Endothelial cell of umbilical vein (primary cell): Measurements from ENCODE around the gene ACTBL2. TPM values are rescaled to one million over a fixed set of nuclear protein-coding genes. Genes with fewer than 3 reads are reported as not detected.

Source experiments
- BruUV-seq: library from RNA; stranded (reverse); fragments of 400-500 nt; replicated peaks from 2 replicates; lab custom pipeline; 2021; lab: Mats Ljungman, UMichigan
- CTCF ChIA-PET: fragments of 300-600, 350-600 bp; sonication (Branson Sonifier 250); formaldehyde crosslinking; loops from one replicate; lab custom pipeline; 2021; ENCODE audit warnings: antibody characterized with exemption, inconsistent platforms; lab: Charles Lee
- POLR2A ChIA-PET: fragments of 300-600, 350-600 bp; sonication (Branson Sonifier 250); formaldehyde crosslinking; loops from one replicate; lab custom pipeline; 2021; ENCODE audit warnings: antibody characterized with exemption, inconsistent platforms; lab: Charles Lee
- DNase-seq: peaks from one replicate; pipeline ENCODE4 v3.0.0-alpha.2; 2011; ENCODE audit warnings: low read depth, low spot score
- FAIRE-seq: peaks from 2 replicates; lab custom pipeline; 2011; peaks lifted over from hg19 to GRCh38; lab: Jason Lieb, UNC
- H2AFZ ChIP-seq: 2 replicates; pipeline ENCODE4 v1.6.0; 2012; ENCODE audit warnings: low read depth, low read length, control low read depth, inconsistent platforms
- H3K27ac ChIP-seq: 2 replicates; pipeline ENCODE4 v1.5.1; 2011; ENCODE audit warnings: low read depth, mild to moderate bottlenecking, control low read depth, low read length, moderate library complexity; ENCODE audit not compliant: insufficient read depth
- H3K27me3 ChIP-seq, 2 experiments: 2 replicates each; pipeline versions ENCODE4 v1.6.0 to v1.6.1; 2011; ENCODE audit warnings: low read length in 2 of 2, mixed read lengths in 1 of 2; ENCODE audit not compliant: control insufficient read depth in 2 of 2, insufficient read depth in 2 of 2
- H3K36me3 ChIP-seq, 2 experiments: 2 replicates in 1 of 2; 3 replicates in 1 of 2; pipeline ENCODE4 v1.5.1; 2011; ENCODE audit warnings: low read length in 2 of 2, mild to moderate bottlenecking in 1 of 2, moderate library complexity in 1 of 2; ENCODE audit not compliant: control insufficient read depth in 2 of 2, insufficient read depth in 2 of 2; ENCODE audit errors: extremely low read depth in 1 of 2
- H3K4me1 ChIP-seq: 3 replicates; pipeline ENCODE4 v1.5.1; 2011; ENCODE audit warnings: mild to moderate bottlenecking, low read length; ENCODE audit not compliant: control insufficient read depth, insufficient read depth; ENCODE audit errors: extremely low read depth
- H3K4me2 ChIP-seq: 2 replicates; pipeline ENCODE4 v1.6.1; 2011; ENCODE audit warnings: low read length, control low read depth, mixed read lengths; ENCODE audit not compliant: insufficient read depth
- H3K4me3 ChIP-seq, 3 experiments: fragments of 200-600 bp in 1 of 3; sonication (generic), shearing (Covaris generic) in 1 of 3; replicated peaks in 1 of 3; 2 replicates each; pipeline ENCODE4 v1.5.1; 2011 to 2016; ENCODE audit warnings: control low read depth in 3 of 3, low read length in 3 of 3, mild to moderate bottlenecking in 2 of 3, inconsistent platforms in 1 of 3, low read depth in 1 of 3, moderate library complexity in 1 of 3; ENCODE audit not compliant: insufficient read depth in 1 of 3
- H3K79me2 ChIP-seq: 2 replicates; pipeline ENCODE4 v1.6.0; 2012; ENCODE audit warnings: low read length, inconsistent platforms; ENCODE audit not compliant: control insufficient read depth, insufficient read depth
- H3K9ac ChIP-seq: replicated peaks from 2 replicates; pipeline ENCODE3; 2011; ENCODE audit warnings: low read length, control low read depth; ENCODE audit not compliant: insufficient read depth; ENCODE audit errors: extremely low read depth
- H3K9me1 ChIP-seq: replicated peaks from 3 replicates; pipeline ENCODE4 v1.6.0; 2011; ENCODE audit warnings: mild to moderate bottlenecking, low read length; ENCODE audit not compliant: control insufficient read depth, insufficient read depth; ENCODE audit errors: extremely low read depth
- H3K9me3 ChIP-seq: replicated peaks from 2 replicates; pipeline ENCODE4 v1.5.1; 2012; ENCODE audit warnings: low read length, inconsistent platforms; ENCODE audit not compliant: control insufficient read depth, insufficient read depth
- H4K20me1 ChIP-seq: replicated peaks from 2 replicates; pipeline ENCODE3; 2011; ENCODE audit warnings: mild to moderate bottlenecking, low read length; ENCODE audit not compliant: control insufficient read depth, insufficient read depth; ENCODE audit errors: extremely low read depth
- EZH2 ChIP-seq: IDR thresholded peaks from 2 replicates; pipeline ENCODE4 v1.6.1; 2012; ENCODE audit warnings: borderline replicate concordance, low read depth, mild to moderate bottlenecking, moderate library complexity, low read length, inconsistent platforms; ENCODE audit not compliant: severe bottlenecking
- FOS ChIP-seq: IDR thresholded peaks from 2 replicates; pipeline ENCODE4 v1.6.1; 2011; ENCODE audit warnings: mild to moderate bottlenecking, low read length, moderate library complexity, borderline replicate concordance; ENCODE audit not compliant: insufficient read depth
- GATA2 ChIP-seq: IDR thresholded peaks from 2 replicates; pipeline ENCODE4 v1.7.0; 2011; ENCODE audit warnings: low read depth, mild to moderate bottlenecking, moderate library complexity, mixed read lengths, low read length; ENCODE audit not compliant: insufficient read length, insufficient read depth
- JUN ChIP-seq: IDR thresholded peaks from 2 replicates; pipeline ENCODE4 v1.6.1; 2011; ENCODE audit warnings: borderline replicate concordance, low read depth; ENCODE audit not compliant: insufficient read length, insufficient read depth
- MYC ChIP-seq: IDR thresholded peaks from one replicate; pipeline ENCODE4 v1.6.1; 2011; ENCODE audit warnings: mild to moderate bottlenecking, low read depth, low read length
- POLR2A ChIP-seq: IDR thresholded peaks from 2 replicates; pipeline ENCODE4 v1.6.1; 2012; ENCODE audit warnings: low read depth, mild to moderate bottlenecking, control low read depth, low read length
- POLR2AphosphoS5 ChIP-seq: IDR thresholded peaks from 2 replicates; pipeline ENCODE4 v1.6.1; 2012; ENCODE audit warnings: low read depth, mild to moderate bottlenecking, control low read depth, low read length, moderate library complexity; ENCODE audit not compliant: insufficient read depth
- dilution Hi-C: fragments of 300-500 bp; cut with MboI; formaldehyde crosslinking; loops from one replicate; pipeline ENCODE4 v1.15.0; 2019; ENCODE audit warnings: low sequenced_read_pairs; ENCODE audit not compliant: extremely low pct_ligation_motif_present
- intact Hi-C: fragments of 100-400 bp; cut with micrococcal nuclease; formaldehyde crosslinking; loops from one replicate; pipeline ENCODE4 v1.10.0; 2022
- polyA plus RNA-seq, 4 experiments: library from polyadenylated mRNA; depleted of rRNA in 3 of 4; stranded (reverse) in 3 of 4; unstranded in 1 of 4; fragments of >200 nt; gene quantifications; 2 replicates each; pipeline versions ENCODE4 v1.2.1 to v1.2.3, GENCODE V29; 2011 to 2012; ENCODE audit warnings: missing spikeins in 1 of 4
- total RNA-seq: library from RNA; stranded (reverse); gene quantifications from 2 replicates; pipeline ENCODE4 v1.2.3, GENCODE V29; 2021
- TF ChIP-seq, protein P1 (sequence below), 2 donors: IDR thresholded peaks; 1 replicate in 1 of 2; 2 replicates in 1 of 2; pipeline ENCODE4 v1.5.1; 2011; ENCODE audit warnings: low read length in 2 of 2, mild to moderate bottlenecking in 2 of 2, moderate library complexity in 2 of 2, control low read depth in 1 of 2, inconsistent platforms in 1 of 2, low read depth in 1 of 2; ENCODE audit not compliant: insufficient read depth in 1 of 2; ENCODE audit errors: extremely low read depth in 1 of 2
- TF ChIP-seq, protein P2 (sequence below): IDR thresholded peaks from 2 replicates; pipeline ENCODE4 v1.6.1; 2011; ENCODE audit not compliant: insufficient read depth, insufficient read length

The ACTBL2 gene
- total and polyA plus RNA-seq, 2 donors (not counting 3 experiments of a cell fraction or from before 2014, with no cell fraction given), result 0.08 TPM; not detected in 1

GRCh38 chr5:57447658-57448057 lies 35.0 kb downstream of the ACTBL2 start:
- Histone ChIP-seq H2AFZ (no peak overlapping the region), H3K36me3 (no peaks in the 10 kb centered on the region), H3K27me3 (no peaks in the 10 kb centered on the region), H4K20me1 (no peaks in the 10 kb centered on the region), H3K27ac (no peak overlapping the region), H3K9ac (no peak overlapping the region), H3K79me2 (no peaks in the 10 kb centered on the region), H3K9me3 (no peaks in the 10 kb centered on the region), H3K9me1 (no peaks in the 10 kb centered on the region), H3K4me1 (peaks cover 19% of the 10 kb centered on the region), H3K4me3 (no peak overlapping the region), H3K4me2 (no peak overlapping the region)
- dilution Hi-C loops (no loop called here), intact Hi-C loops (no loop called here)
- no peak for DNase-seq
- TF ChIP-seq GATA2 (no peak), EZH2 (no peak), FOS (no peak), JUN (no peak), MYC (no peak), POLR2A (no peak), POLR2AphosphoS5 (no peak)
- TF ChIP-seq, protein P1, sequence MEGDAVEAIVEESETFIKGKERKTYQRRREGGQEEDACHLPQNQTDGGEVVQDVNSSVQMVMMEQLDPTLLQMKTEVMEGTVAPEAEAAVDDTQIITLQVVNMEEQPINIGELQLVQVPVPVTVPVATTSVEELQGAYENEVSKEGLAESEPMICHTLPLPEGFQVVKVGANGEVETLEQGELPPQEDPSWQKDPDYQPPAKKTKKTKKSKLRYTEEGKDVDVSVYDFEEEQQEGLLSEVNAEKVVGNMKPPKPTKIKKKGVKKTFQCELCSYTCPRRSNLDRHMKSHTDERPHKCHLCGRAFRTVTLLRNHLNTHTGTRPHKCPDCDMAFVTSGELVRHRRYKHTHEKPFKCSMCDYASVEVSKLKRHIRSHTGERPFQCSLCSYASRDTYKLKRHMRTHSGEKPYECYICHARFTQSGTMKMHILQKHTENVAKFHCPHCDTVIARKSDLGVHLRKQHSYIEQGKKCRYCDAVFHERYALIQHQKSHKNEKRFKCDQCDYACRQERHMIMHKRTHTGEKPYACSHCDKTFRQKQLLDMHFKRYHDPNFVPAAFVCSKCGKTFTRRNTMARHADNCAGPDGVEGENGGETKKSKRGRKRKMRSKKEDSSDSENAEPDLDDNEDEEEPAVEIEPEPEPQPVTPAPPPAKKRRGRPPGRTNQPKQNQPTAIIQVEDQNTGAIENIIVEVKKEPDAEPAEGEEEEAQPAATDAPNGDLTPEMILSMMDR (IDR thresholded peaks at IDR 0.05; ENCODE audit: extremely low read depth in 1 of 2, insufficient read depth in 1 of 2, low read depth in 1 of 2, low read length in 2 of 2), result no peak
- TF ChIP-seq, protein P2, sequence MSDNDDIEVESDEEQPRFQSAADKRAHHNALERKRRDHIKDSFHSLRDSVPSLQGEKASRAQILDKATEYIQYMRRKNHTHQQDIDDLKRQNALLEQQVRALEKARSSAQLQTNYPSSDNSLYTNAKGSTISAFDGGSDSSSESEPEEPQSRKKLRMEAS, result no peak
- no peak for FAIRE-seq
- no TSS peak for BruUV-seq
- ChIA-PET POLR2A (no interaction called here), CTCF (no interaction called here)
